DND-41 (cell line): ENCODE results near the gene SRD5A1.
"Not testable (repeated sequence)": the region's sequence is repeated elsewhere in the genome, so short reads cannot be mapped to it uniquely, and the experiment has no call there.

Source experiments
- ATAC-seq: fragments of 200-7000 bp; cut with Tn5 transposase; 3 replicates; pipeline ENCODE4 v1.9.1; 2021; ENCODE audit warnings: low read depth; ENCODE audit not compliant: insufficient read depth
- DNase-seq: peaks from one replicate; pipeline ENCODE4 v3.0.0-alpha.2; 2020
- H2AFZ ChIP-seq: 2 replicates; pipeline ENCODE4 v1.6.0; 2012; ENCODE audit warnings: low read depth, low read length
- H3K27ac ChIP-seq: 2 replicates; pipeline ENCODE4 v1.5.1; 2012; ENCODE audit warnings: low read length, inconsistent platforms
- H3K27me3 ChIP-seq: fragments of 200-600 bp; sonication (generic); 2 replicates; pipeline ENCODE4 v1.6.0; 2012; ENCODE audit warnings: low read length, mild to moderate bottlenecking, inconsistent platforms; ENCODE audit not compliant: insufficient read depth, poor library complexity
- H3K36me3 ChIP-seq: 2 replicates; pipeline ENCODE4 v1.5.1; 2012; ENCODE audit warnings: low read length, inconsistent platforms; ENCODE audit not compliant: insufficient read depth
- H3K4me1 ChIP-seq: 2 replicates; pipeline ENCODE4 v1.5.1; 2012; ENCODE audit warnings: mild to moderate bottlenecking, low read length; ENCODE audit not compliant: insufficient read depth
- H3K4me2 ChIP-seq: 2 replicates; pipeline ENCODE4 v1.6.0; 2012; ENCODE audit warnings: mild to moderate bottlenecking, moderate library complexity, low read length, inconsistent platforms; ENCODE audit not compliant: insufficient read depth
- H3K4me3 ChIP-seq, 2 experiments: fragments of 200-600 bp in 1 of 2; shearing (Covaris generic) in 1 of 2; 2 replicates each; pipeline ENCODE4 v1.5.1; 2012 to 2016; ENCODE audit warnings: inconsistent platforms in 2 of 2, low read length in 2 of 2, mild to moderate bottlenecking in 2 of 2, low read depth in 1 of 2, moderate library complexity in 1 of 2
- H3K79me2 ChIP-seq: 2 replicates; pipeline ENCODE4 v1.6.0; 2012; ENCODE audit warnings: low read length, inconsistent platforms; ENCODE audit not compliant: insufficient read depth
- H3K9ac ChIP-seq: 2 replicates; pipeline ENCODE4 v1.6.0; 2012; ENCODE audit warnings: low read depth, mild to moderate bottlenecking, inconsistent platforms, low read length, moderate library complexity
- H3K9me3 ChIP-seq: 2 replicates; pipeline ENCODE4 v1.5.1; 2012; ENCODE audit warnings: low read length, moderate library complexity, mild to moderate bottlenecking, inconsistent platforms; ENCODE audit not compliant: insufficient read depth, severe bottlenecking
- H4K20me1 ChIP-seq: 2 replicates; pipeline ENCODE4 v1.6.0; 2012; ENCODE audit warnings: low read length; ENCODE audit not compliant: insufficient read depth
- CTCF ChIP-seq: IDR thresholded peaks from 2 replicates; pipeline ENCODE4 v1.5.1; 2012; ENCODE audit warnings: borderline replicate concordance, low read length, moderate library complexity, mild to moderate bottlenecking; ENCODE audit not compliant: poor library complexity, severe bottlenecking; ENCODE audit errors: extremely low read depth
- EZH2 ChIP-seq: IDR thresholded peaks from 3 replicates; pipeline ENCODE4 v1.6.1; 2012; ENCODE audit warnings: borderline replicate concordance, low read depth, mild to moderate bottlenecking, moderate library complexity, low read length, inconsistent platforms; ENCODE audit not compliant: severe bottlenecking

The SRD5A1 gene

DNA sequence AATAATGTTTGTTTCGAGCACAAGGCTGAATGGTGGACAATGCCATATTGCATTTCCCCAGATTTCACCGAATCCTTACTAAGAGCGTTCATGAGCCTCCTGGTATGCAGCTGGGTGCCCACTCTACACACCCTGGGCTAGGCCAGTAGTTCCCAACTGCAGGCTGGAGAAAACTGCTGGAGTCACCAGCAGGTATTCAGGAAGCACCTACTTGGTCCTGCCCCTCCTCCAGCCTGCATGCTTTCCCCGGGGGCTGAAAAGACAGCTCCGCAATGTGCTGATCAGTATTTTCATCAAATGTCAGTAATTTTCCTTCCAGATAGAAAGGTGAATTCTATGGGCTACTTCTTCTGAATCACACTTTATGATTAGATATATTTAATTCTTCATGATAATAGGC lies 34.4 kb downstream of the SRD5A1 start:
- no peaks in the 10 kb centered on the region for H3K27me3 ChIP-seq
- no peaks in the 10 kb centered on the region for H4K20me1 ChIP-seq
- no peak overlapping the region for H3K4me2 ChIP-seq
- DNase-seq (no peak), ATAC-seq (no peak)
- H3K4me1 ChIP-seq, result no peaks in the 10 kb centered on the region
- H3K9ac ChIP-seq, result no peak overlapping the region
- no peak overlapping the region for H2AFZ ChIP-seq
- no peak overlapping the region for H3K4me3 ChIP-seq
- no peaks in the 10 kb centered on the region for H3K79me2 ChIP-seq
- H3K27ac ChIP-seq, result no peak overlapping the region
- no peaks in the 10 kb centered on the region for H3K9me3 ChIP-seq
- peaks cover 12% of the 10 kb centered on the region for H3K36me3 ChIP-seq
- no peak for TF ChIP-seq EZH2
- no peak for TF ChIP-seq CTCF

DNA sequence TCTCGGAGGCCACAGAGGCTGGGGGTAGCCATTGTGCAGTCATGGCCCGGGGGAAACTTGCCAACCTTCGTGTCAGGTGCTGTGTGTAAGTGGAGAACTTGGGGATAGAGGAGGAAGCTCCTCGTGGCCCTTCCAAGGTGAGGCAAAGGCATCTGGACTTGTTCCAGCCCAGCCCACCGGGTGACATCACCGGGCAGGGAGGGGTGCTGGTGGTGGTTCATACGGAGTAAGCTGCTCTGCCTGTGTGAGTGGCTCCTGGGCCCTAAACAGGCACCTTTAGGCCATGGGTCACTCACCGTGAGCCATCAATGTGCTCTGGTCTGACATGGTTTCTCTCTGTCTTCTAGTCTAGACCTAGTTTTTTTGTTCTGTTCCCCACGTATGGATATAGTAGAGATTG lies 35.5 kb downstream of the SRD5A1 start:
- H3K4me3 ChIP-seq, H3K9me3 ChIP-seq, H3K4me2 ChIP-seq, H2AFZ ChIP-seq, DNase-seq, ATAC-seq, H3K9ac ChIP-seq, H3K79me2 ChIP-seq, H3K4me1 ChIP-seq, H3K27me3 ChIP-seq, H3K27ac ChIP-seq, H4K20me1 ChIP-seq: not testable (repeated sequence)
- peaks cover 12% of the 10 kb centered on the region for H3K36me3 ChIP-seq

- Histone ChIP-seq H2AFZ (no peak overlapping the region), H3K4me3 (no peak overlapping the region), H4K20me1 (no peaks in the 10 kb centered on the region), H3K4me1 (no peaks in the 10 kb centered on the region), H3K27me3 (no peaks in the 10 kb centered on the region), H3K9me3 (no peaks in the 10 kb centered on the region), H3K9ac (no peak overlapping the region), H3K36me3 (peaks cover 8% of the 10 kb centered on the region; the same call in 1 of the 2 replicates), H3K27ac (no peak overlapping the region), H3K79me2 (no peaks in the 10 kb centered on the region), H3K4me2 (no peak overlapping the region)
- ATAC-seq (no peak), DNase-seq (no peak)
- TF ChIP-seq CTCF (no peak), EZH2 (no peak)
Measured at GRCh38 chr5:6673031-6673430, 39.8 kb downstream of the SRD5A1 start.

DNA sequence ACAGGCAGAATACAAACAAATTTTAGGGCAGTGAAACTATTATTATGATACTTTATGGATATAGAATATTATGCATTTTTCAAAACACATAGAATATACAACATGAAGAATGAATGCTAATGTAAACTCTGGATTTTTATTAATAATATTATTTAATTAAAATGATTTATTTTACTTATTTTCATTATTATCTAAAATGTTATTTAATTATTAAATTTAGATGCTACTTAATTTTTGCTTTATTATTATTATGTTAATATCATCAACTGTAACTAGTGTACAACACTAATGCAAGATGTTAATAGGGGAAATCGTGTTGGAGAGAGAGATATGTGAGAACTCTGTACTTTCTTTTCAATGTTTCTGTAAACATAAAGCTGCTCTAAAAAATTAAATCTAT lies 40.7 kb downstream of the SRD5A1 start:
- no peak overlapping the region for H3K4me2 ChIP-seq
- DNase-seq, result no peak

More for the DNA sequence above, 40.7 kb downstream of the SRD5A1 start:
- Histone ChIP-seq H3K9ac (no peak overlapping the region), H3K9me3 (no peaks in the 10 kb centered on the region), H3K27me3 (no peaks in the 10 kb centered on the region), H4K20me1 (no peaks in the 10 kb centered on the region), H3K27ac (no peak overlapping the region), H3K36me3 (peaks cover 8% of the 10 kb centered on the region; the same call in 1 of the 2 replicates), H3K4me1 (no peaks in the 10 kb centered on the region), H3K4me3 (no peak overlapping the region), H2AFZ (no peak overlapping the region), H3K79me2 (no peaks in the 10 kb centered on the region)
- TF ChIP-seq EZH2 (no peak), CTCF (no peak)
- ATAC-seq, result no peak
